Loucy (cell line): ENCODE measurements around the gene MRPL19.

Experiments
- EZH2phosphoT487 ChIP-seq: fragments of 200-600 bp; IDR thresholded peaks from 2 replicates; pipeline ENCODE4 v1.6.1; 2018; ENCODE audit warnings: antibody characterized with exemption, mild to moderate bottlenecking, moderate library complexity, borderline replicate concordance
- TF ChIP-seq, protein P1 (sequence below): fragments of 200-600 bp; sonication (generic); conservative IDR thresholded peaks from 2 replicates; pipeline ENCODE4 v1.5.1; 2014; ENCODE audit warnings: mild to moderate bottlenecking, antibody characterized with exemption, low read length

DNA sequence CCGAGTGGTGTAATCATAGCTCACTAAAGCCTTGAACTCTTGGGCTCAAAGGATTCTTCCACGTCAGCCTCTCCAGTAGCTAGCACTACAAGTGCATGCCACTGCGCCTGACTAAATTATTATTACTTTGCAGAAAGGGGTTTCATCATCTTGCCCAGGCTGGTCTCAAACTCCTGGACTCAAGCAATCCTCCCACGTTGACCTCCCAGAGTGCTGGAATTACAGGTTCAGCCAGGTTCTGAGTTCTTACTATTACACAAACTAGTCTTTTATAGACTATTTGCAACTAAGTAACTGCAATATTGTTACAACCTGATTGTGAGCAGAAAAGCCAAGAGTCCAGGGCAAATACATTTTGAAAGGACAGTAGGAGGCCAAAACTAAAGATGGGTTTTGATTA, 35.9 kb upstream of the MRPL19 start:
- TF ChIP-seq, protein P1, sequence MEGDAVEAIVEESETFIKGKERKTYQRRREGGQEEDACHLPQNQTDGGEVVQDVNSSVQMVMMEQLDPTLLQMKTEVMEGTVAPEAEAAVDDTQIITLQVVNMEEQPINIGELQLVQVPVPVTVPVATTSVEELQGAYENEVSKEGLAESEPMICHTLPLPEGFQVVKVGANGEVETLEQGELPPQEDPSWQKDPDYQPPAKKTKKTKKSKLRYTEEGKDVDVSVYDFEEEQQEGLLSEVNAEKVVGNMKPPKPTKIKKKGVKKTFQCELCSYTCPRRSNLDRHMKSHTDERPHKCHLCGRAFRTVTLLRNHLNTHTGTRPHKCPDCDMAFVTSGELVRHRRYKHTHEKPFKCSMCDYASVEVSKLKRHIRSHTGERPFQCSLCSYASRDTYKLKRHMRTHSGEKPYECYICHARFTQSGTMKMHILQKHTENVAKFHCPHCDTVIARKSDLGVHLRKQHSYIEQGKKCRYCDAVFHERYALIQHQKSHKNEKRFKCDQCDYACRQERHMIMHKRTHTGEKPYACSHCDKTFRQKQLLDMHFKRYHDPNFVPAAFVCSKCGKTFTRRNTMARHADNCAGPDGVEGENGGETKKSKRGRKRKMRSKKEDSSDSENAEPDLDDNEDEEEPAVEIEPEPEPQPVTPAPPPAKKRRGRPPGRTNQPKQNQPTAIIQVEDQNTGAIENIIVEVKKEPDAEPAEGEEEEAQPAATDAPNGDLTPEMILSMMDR: no peak
- no peak for TF ChIP-seq EZH2phosphoT487
